HepG2 (cell line): Measurements from ENCODE around the gene TXNL4B. TPM values are rescaled to one million over a fixed set of nuclear protein-coding genes. Genes with fewer than 3 reads are reported as not detected.
A peak's percentile ranks its signal among the peaks of the same experiment; 100 is the strongest.

Source experiments
- ETV6 ChIP-seq: sonication (generic); formaldehyde crosslinking; conservative IDR thresholded peaks from 2 replicates; pipeline ENCODE4 v1.4.0; 2020; ENCODE audit warnings: missing genetic modification reagents
- GATAD2A ChIP-seq: IDR thresholded peaks from 2 replicates; pipeline ENCODE4 v1.6.1; 2016
- HIVEP1 ChIP-seq: sonication (generic); formaldehyde crosslinking; IDR thresholded peaks from 2 replicates; pipeline ENCODE4 v1.4.0; 2020; ENCODE audit warnings: mild to moderate bottlenecking, missing genetic modification reagents
- KMT2B ChIP-seq: IDR thresholded peaks from 2 replicates; pipeline ENCODE4 v1.6.1; 2016; ENCODE audit warnings: missing genetic modification reagents, missing compliant biosample characterization
- NFYB ChIP-seq: sonication (generic); formaldehyde crosslinking; IDR thresholded peaks from 2 replicates; pipeline ENCODE4 v1.4.0; 2020; ENCODE audit warnings: missing genetic modification reagents
- PHB2 ChIP-seq: fragments of 450-650 bp; IDR thresholded peaks from 2 replicates; pipeline ENCODE4 v1.6.1; 2018; ENCODE audit not compliant: partially characterized antibody
- RBM39 ChIP-seq: fragments of 200-400 bp; formaldehyde crosslinking; IDR thresholded peaks from one replicate; pipeline ENCODE4 v1.6.1; 2018; ENCODE audit warnings: antibody characterized with exemption, mild to moderate bottlenecking, low read depth, low read length; ENCODE audit not compliant: poor library complexity, severe bottlenecking
- SMAD3 ChIP-seq: sonication (generic); formaldehyde crosslinking; IDR thresholded peaks from 2 replicates; pipeline ENCODE4 v1.4.0; 2020; ENCODE audit warnings: missing genetic modification reagents
- SNAPC4 ChIP-seq: sonication (generic); formaldehyde crosslinking; IDR thresholded peaks from 2 replicates; pipeline ENCODE4 v1.4.0; 2020; ENCODE audit warnings: mild to moderate bottlenecking, missing genetic modification reagents
- STAT5B ChIP-seq: sonication (generic); formaldehyde crosslinking; IDR thresholded peaks from 2 replicates; pipeline ENCODE4 v1.4.0; 2020; ENCODE audit warnings: missing genetic modification reagents
- TOPORS ChIP-seq: sonication (generic); formaldehyde crosslinking; IDR thresholded peaks from 2 replicates; pipeline ENCODE4 v1.8.0; 2023; ENCODE audit warnings: mild to moderate bottlenecking, missing genetic modification reagents
- ZBTB44 ChIP-seq: sonication (generic); formaldehyde crosslinking; IDR thresholded peaks from 2 replicates; pipeline ENCODE4 v1.4.0; 2020; ENCODE audit warnings: missing genetic modification reagents
- ZHX2 ChIP-seq, 2 experiments: sonication (generic) in 1 of 2; formaldehyde crosslinking in 1 of 2; IDR thresholded peaks; 2 replicates each; pipeline versions ENCODE4 v1.6.1 to v1.9.0; 2014 to 2022; ENCODE audit warnings: antibody characterized with exemption in 1 of 2, borderline replicate concordance in 1 of 2, inconsistent platforms in 1 of 2, low read depth in 1 of 2, missing genetic modification reagents in 1 of 2
- ZNF607 ChIP-seq: sonication (generic); formaldehyde crosslinking; IDR thresholded peaks from 2 replicates; pipeline ENCODE4 v1.5.1; 2020; ENCODE audit warnings: missing genetic modification reagents, mild to moderate bottlenecking, borderline replicate concordance
- ZNF749 ChIP-seq: sonication (generic); formaldehyde crosslinking; IDR thresholded peaks from 2 replicates; pipeline ENCODE4 v1.8.0; 2022; ENCODE audit warnings: mild to moderate bottlenecking, missing genetic modification reagents, moderate library complexity, borderline replicate concordance
- ZNF839 ChIP-seq: sonication (generic); formaldehyde crosslinking; IDR thresholded peaks from 2 replicates; pipeline ENCODE4 v1.4.0; 2020; ENCODE audit warnings: missing genetic modification reagents, mild to moderate bottlenecking, borderline replicate concordance
- polyA plus RNA-seq, 8 experiments: library from polyadenylated mRNA; depleted of rRNA in 3 of 8; stranded (reverse) in 7 of 8; unstranded in 1 of 8; fragments of >200 nt; fragmentation: Illumina TruSeq in 4 of 8; extraction: Trizol in 4 of 8; gene quantifications; 2 replicates each; pipeline versions ENCODE4 v1.2.1 to v1.2.3, GENCODE V29; 2011 to 2016; ENCODE audit warnings: low read depth in 4 of 8, missing spikeins in 1 of 8, mixed read lengths in 1 of 8; ENCODE audit not compliant: insufficient read depth in 1 of 8
- total RNA-seq, 5 experiments: library from RNA; depleted of rRNA; stranded (reverse); fragments of >200 nt; fragmentation: Illumina TruSeq; extraction: Trizol; gene quantifications; 2 replicates each; pipeline ENCODE4 v1.2.3, GENCODE V29; 2016; ENCODE audit warnings: low read depth in 1 of 5

TXNL4B gene
- total and polyA plus RNA-seq, 2 of the 13 experiments (the other 11 are each of a cell fraction or from before 2014, with no cell fraction given), result 17.4 to 18.3 TPM

GRCh38 chr16:72093448-72094265, at the start of gene TXNL4B, which contains the start of gene DHX38 (continued):
- TF ChIP-seq TOPORS (CRISPR knock-in tag), result no peak
- peak; percentile 59 for TF ChIP-seq ETV6 (CRISPR knock-in tag)
- peak; percentile 89; the same call in 1 of the 2 replicates for TF ChIP-seq ZNF839 (CRISPR knock-in tag)
- TF ChIP-seq GATAD2A (CRISPR knock-in tag), result 0 out of 2 replicates have a peak, but pooled peaks have one; percentile 35
- no peak for TF ChIP-seq STAT5B
- peak; percentile 96 for TF ChIP-seq ZHX2 (IDR thresholded peaks at IDR 0.05; ENCODE audit: low read depth)
- TF ChIP-seq ZHX2 (CRISPR knock-in tag; IDR thresholded peaks at IDR 0.05; ENCODE audit: borderline replicate concordance), result peak; percentile 20; the same call in 1 of the 2 replicates
- TF ChIP-seq SMAD3 (CRISPR knock-in tag), result peak; percentile 55
- no peak for TF ChIP-seq PHB2
- TF ChIP-seq NFYB (CRISPR knock-in tag), result peak; percentile 95
- TF ChIP-seq ZNF607 (CRISPR knock-in tag), result 0 out of 2 replicates have a peak, but pooled peaks have one; percentile 3
- TF ChIP-seq SNAPC4 (CRISPR knock-in tag), result 0 out of 2 replicates have a peak, but pooled peaks have one; percentile 16
- TF ChIP-seq RBM39, result peak; percentile 91
- TF ChIP-seq HIVEP1, result peak; percentile 57; the same call in 1 of the 2 replicates
- TF ChIP-seq ZBTB44 (CRISPR knock-in tag), result peak; percentile 89; the same call in 1 of the 2 replicates
- TF ChIP-seq KMT2B (CRISPR knock-in tag), result peak; percentile 93
- no peak; the same call in 1 of the 2 replicates for TF ChIP-seq ZNF749 (CRISPR knock-in tag)
